HG02870 (cell line): ENCODE data around the gene GBF1.

Source experiments
- ATAC-seq: cut with Tn5 transposase; IDR thresholded peaks from one replicate; pipeline ENCODE4 v1.9.1; 2021; ENCODE audit warnings: mild to moderate bottlenecking, moderate library complexity; ENCODE audit not compliant: unreplicated experiment

Gene GBF1

DNA sequence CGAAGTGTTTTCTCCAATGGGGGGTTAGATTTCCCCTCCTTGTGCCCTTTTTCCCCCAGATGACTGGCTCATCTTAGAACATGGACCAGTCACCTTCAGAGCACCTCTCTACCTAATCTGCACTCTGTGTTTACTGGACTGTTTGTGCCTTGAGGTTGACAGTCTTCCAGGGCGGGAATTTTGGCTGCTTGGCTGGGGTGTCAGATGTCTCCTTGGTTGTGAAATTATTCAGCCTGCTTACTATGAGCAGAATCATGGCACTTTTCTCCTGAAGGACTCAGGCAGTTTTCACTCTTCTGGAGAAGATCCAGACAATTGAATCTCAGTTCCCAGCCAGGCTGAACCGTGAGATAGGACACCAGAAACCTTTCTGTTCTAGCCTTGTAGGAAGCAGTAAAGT lies 89.9 kb downstream of the GBF1 start:
- ATAC-seq = no peak

DNA sequence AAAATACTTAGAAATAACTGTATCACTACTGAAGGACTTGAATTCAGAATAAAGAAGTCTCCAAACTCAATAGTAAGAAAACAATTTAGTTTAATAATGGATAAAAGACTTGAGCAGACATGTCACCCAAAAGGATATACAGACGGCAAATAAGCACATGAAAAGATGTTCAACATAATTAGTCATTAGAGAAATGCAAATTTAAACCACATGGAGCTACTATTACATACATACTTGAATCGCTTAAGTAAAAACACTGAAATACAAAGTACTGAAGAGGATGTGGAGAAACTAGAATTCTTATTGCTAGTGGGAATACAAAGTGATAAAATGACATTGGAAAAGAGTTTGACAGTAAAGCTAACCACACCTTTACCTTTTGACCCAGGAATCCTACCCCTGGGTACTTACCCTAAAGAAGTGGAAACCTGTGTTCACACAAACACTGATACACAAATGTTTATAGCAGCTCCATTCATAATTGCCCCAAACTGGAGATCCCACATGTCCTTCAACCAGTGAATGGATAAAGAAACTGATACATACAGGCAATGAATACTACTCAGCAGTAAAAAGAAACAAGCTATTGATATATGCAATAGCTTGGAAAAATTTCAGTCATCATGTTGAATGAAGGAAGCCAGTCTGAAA lies 95.8 kb downstream of the GBF1 start:
- ATAC-seq = no peak

DNA sequence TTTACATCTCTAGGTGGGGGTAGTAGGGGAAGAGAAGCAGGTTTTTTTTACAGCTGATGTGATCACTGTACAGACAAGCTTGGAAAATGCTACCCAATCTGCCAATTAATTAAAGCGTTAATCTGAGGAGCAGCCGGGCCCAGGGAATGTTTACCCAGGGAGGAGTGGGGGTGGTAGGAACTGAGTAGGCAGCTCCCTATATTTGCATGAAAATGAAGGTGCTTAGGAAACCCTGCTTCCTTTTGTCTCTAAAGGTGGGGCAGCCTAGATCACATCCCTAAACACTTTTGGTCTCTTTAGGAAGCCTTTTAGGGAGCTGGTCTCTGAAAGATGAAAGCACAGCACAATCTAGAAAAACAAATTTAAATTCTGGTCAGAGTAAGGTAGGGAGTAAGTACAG lies 97.1 kb downstream of the GBF1 start:
- ATAC-seq = no peak

DNA sequence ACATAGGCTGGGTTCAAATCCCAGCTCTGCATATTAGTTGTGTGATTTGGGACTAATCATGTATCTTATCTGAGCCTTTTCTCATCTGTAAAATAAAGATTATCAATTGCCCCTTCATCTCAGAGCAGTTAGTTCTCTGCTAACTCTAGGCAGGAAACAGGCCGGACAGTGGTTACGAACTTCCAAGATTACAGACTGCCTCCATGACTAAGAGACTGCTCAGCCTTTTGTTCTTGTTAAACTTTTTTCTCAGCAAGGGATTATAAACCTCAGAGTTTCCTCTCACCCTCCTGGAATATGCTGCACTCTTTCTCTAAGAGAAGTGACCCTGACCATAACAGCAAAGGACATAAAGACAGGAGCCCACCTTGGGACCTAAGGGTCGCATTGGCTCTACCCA lies 97.6 kb downstream of the GBF1 start:
- no peak for ATAC-seq

DNA sequence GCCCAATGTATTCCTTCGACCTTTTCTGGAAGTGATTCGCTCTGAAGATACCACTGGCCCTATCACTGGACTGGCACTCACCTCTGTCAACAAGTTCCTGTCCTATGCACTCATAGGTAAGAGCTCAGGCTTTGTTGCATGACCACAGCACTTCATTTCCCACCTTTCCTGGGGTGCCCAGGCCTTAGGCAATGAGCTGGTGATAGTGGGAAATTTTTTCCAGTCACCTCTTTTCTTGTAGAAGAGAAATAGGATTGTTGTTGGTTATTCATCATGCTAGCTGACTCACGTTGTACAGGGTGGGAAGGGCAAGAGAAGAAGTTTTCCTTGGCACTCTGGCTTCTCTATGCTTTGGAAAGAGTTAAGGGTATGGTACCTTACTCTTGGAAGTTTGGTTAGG lies 98.7 kb downstream of the GBF1 start:
- ATAC-seq = no peak

DNA sequence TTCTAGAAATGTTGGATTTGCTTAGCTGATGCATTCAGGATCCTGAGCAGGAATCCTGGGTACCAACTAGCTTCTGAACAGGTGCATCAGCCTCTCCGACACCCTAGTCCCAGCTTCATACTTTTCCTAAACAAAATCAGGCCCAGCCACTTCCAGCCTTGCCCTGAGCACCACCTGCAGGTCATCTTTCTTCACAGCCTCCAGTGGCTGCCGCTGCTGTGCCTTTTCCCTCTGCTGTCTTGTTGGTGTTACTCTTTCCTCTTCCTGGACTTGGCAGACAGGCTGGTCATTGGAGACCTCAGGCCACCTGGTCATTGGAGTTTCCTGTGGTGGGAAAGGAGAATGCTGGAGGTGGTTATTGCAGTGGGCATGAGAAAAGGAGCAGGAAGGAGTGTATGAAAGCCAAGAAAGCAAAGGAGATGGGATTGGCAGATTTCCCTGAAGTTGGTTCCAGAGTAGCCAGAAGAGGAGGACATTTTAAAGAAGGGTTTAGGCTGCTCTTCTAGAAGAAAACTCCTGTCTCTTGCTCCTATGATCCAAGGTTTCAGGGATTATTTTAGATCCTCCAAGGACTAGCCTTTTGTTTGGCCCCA lies 102.0 kb downstream of the GBF1 start:
- no peak for ATAC-seq

DNA sequence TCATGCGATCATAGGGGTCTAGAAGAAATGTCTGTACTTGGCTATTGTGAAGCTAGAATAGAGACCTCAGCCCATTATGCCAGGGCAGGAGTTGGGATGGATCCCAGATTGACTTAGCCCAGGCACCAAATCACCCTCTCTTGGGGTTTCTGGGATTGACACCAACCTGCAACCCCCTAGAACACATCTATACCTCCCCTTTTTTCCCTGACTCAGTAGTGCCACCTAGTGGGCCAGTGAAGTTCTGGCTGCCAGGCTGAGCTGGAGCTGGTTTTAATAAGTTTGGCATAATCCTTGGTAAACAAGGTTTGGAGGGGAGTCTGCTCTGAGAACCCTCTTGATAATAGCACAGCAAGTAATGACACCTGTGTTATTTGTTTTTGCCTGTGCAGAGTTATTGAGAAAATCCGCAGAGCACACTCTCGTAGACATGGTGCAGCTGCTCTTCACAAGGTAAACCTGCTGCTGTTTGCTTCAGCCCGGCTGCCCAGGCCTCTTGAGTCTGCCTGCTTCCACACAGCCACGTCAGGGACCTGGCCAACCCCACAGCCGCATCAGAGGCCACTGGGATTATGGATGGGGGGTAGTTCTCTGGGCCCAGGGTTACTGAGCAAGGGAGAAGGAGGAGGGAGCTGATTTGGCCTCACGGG lies 106.9 kb downstream of the GBF1 start:
- no peak for ATAC-seq

DNA sequence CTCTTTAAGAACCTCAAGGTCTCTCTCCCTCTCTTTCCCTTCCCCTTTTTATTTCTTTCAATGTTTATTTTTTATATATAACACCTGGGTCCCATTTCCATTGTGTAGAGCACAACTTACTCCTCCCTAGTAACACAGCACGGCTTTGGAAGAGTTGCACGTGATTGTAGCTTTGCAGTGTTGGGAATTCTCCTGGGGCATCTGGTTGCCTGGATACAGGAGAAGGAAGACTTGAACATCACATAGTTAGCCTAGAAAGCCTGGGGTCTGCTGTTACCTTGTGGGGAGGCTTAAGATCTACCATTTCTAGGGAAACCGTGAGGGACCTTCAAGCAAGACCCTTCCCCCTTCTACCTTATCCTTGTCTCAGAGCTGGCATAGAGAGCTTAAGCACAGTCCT lies 109.1 kb downstream of the GBF1 start:
- ATAC-seq = no peak

DNA sequence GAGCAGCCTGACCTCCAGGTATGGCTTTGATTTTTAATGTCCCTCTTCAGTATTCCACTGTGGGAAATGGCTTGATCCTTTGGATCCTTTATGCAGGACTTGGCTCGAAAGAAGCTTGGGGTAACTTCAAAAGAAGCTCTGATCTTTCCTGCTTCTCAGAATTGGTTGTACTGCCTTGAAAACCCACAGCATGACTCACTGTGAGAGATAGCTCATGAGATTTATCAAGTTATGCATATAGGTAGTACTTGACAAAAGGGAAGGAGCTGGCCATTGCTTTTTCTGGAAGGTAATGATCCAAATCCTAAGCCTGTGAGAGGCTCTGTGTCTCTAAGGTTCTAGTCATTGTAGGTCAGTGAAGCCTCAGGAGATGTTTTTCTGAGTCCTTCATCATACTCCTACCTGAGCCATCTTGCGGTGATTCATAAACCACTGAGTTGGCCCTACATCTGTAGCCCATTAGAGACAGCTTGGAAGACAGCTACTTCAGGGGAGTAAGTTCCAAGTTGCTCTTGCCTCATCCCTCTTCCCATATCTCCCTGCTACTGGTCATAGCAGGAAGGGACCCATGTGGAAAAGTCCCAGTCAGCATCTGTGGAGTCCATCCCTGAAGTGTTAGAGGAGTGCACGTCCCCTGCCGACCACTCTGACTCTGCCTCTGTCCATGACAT lies 113.5 kb downstream of the GBF1 start:
- no peak for ATAC-seq

DNA sequence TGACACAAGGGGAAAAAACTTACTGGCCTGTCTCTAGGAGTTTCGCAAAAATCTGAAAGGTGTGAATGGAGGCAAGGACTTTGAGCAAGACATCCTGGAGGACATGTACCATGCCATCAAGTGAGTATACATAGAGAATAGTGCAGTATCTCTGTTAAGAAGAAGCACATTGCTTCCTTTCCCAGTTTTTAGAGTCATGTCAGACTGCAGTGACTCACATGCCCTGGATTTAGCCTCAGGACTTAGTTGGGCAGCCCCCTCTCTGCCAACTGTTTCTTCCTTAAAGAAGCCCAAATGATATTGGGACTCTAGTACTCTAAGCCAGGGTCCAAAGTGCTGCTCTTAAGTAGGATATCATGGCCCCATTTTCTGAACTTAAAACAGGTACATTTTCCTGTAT lies 122.1 kb downstream of the GBF1 start:
- ATAC-seq = no peak

DNA sequence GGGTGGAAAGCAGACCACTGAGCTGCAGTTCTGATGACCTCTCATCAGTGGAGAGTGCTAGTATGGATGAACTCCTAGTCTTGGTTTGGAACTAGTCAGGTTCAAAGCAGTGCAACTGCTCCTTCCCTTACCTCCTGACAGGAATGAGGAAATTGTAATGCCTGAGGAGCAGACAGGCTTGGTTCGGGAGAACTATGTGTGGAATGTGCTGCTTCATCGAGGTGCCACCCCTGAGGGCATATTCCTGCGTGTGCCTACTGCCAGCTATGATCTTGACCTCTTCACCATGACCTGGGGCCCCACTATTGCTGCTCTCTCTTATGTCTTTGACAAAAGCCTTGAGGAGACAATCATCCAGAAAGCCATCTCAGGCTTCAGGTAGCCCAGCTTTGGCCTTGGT lies 122.7 kb downstream of the GBF1 start:
- ATAC-seq = no peak

DNA sequence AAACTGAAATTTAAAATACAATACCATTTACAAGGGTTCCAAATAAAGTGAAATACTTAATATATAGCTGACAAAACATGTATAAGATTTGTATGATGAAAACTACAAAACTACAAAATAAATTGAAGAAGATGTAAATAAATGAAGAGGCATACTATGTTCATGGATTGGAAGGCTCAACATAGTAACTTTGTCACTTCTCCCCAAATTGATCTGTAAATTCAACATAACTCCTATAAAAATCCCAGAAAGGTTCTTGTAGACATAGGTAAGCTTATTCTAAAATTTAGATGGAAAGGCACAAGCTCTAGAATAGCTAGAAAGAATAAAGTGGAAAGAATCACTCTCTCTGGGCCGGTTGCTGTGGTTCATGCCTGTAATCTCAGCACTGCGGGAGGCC lies 126.0 kb downstream of the GBF1 start:
- no peak for ATAC-seq

DNA sequence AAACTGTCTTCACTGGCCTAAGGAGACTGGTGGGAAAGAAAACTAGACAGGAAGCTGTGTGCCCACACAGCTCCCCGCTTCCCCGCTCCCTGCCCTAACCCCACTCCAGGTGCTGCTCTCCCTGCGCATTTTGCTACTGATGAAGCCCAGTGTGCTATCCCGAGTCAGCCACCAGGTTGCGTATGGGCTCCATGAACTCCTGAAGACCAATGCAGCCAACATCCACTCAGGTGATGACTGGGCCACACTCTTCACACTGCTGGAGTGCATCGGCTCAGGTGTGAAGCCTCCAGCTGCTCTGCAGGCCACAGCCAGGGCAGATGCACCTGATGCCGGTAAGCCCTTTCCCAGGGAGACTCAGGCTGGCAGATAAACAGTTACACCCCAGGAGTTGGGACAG lies 129.9 kb downstream of the GBF1 start:
- no peak for ATAC-seq

DNA sequence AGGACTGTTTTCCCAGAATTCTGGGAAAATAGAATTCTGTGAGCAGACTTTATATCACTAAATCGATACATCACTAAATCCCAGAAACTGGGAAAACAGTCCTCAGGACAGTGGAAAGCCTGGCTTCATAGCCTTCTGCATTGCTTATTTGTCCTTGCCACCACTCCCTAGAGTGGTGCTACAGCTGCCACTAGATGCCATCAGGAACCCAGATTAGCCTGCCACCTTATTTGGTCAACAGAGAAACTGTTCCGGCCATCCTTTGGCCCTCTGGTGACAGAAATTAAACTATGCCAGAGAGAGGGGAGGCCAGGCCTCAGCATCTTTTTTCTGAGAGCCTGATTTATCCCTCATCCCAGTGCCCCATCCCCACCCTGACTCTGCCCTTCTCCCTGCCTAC lies 130.5 kb downstream of the GBF1 start:
- ATAC-seq = no peak

DNA sequence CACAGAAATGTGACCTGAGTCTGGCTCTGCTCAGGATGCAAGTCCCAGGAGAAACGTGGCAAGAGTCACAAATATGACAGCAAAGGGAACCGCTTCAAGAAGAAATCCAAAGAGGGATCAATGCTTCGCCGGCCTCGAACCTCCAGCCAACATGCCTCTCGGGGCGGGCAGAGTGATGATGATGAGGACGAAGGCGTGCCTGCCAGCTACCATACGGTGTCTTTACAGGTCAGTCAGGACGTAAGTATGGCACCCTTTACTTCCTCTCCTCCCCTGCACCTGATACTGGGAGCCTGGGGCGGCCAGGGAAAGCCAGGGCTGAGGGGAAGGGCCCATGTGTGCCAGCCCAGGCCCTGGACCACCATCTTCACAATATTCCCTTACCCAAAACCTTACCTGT lies 131.6 kb downstream of the GBF1 start:
- no peak for ATAC-seq

DNA sequence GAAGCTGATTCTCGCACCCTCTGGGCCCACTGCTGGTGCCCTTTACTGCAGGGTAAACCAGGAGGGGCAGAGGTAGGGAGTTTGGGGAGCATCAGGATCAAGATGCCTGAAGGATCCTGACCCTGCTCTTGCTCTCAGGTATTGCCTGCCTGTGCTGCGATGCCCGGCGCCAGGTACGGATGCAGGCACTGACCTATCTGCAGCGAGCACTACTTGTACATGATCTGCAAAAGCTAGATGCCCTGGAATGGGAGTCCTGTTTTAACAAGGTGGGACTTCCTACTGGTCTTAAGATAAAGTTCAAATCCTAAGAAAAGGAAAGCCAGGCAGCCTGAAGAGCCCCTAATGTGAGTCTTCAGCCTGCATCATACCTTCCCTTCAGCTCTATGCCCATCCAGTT lies 134.1 kb downstream of the GBF1 start:
- no peak for ATAC-seq

DNA sequence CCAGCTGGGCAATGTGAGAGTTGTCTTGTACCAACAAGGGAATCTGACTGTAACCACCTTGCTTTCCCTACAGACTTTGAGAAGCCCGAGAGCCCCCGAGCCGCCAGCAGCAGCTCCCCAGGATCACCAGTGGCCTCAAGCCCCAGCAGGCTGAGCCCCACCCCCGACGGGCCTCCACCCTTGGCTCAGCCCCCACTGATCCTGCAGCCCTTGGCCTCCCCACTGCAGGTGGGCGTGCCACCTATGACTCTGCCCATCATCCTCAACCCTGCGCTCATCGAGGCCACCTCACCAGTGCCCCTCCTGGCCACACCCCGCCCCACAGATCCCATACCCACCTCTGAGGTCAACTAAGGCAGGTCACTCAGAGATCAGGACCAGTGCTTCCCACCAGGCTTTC lies 136.7 kb downstream of the GBF1 start:
- no peak for ATAC-seq

DNA sequence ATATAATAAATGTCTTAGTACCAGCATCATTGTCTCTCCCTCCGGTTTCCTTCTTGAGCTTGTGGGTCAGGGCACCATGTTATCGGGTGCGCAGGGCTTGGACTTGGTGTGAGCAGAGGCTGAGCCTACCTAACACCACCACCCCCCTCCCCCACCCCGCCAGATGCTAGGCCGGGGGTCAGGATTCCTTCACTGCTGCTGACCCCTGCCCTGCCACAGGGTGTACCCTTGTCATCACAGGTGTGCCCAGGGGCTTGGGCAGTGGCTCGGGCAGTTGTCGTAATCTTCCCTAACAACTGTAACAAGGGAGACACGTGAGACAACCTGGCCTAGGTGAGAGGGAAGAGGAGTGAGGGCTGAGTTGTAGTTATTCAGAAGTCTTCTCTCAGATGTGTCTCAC lies 137.5 kb downstream of the GBF1 start:
- ATAC-seq = no peak

DNA sequence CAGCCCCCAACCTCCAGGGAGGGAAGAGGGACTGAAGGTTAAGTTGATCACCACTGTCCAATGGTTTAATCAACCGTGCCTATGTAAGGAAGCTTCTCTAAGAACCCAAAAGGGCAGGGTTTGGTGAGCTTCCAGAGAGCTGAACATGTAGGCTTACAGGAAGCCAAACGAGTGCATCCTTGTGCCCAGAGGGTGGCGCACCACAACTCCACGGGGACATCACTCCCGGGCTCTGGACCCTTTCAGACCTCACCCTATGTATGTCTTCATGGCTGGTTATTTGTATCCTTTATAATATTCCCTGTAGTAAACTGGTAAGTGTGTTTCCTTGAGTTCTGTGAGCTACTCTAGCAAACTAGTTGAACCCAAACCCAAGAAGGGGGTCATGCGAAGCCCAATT lies 138.7 kb downstream of the GBF1 start:
- no peak for ATAC-seq

DNA sequence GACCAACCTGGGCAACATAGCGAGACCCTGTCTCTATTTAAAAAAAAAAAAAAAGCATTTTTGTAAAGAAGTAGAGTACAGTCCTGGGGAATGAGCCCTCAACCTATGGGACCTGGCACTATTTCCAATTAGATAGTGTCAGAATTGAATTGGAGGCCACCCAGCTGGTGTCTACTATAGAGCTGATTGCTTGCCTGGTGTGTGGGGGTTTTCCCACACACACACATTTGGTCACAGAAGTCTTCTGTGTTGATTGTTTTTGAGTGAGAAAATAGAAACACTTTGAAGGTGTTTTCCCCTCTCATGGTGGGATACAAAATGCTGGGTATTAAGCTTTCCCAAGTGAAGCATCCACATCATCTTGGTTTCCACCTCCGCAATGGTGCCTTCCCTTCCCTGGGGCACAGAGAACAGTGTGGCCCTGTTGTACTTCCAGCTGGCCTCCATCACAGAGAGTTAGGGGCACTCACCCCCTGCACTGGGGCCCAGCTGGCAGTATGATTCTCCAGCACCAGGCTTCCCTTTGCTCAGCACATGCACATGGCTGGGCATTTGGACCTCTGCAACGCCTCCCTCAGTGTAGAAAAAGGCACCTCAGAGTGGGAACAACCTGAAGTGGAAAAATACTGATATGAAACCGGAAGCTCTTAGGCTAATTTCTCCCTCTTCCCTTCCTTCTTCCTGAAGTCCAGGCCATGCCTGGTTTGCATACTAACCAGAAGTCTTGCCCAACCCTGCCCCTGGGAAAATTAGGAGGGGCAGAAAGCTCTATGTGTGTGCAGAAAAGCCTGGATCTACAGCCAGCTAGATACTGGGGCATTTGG lies 139.5 kb downstream of the GBF1 start:
- ATAC-seq = no peak

DNA sequence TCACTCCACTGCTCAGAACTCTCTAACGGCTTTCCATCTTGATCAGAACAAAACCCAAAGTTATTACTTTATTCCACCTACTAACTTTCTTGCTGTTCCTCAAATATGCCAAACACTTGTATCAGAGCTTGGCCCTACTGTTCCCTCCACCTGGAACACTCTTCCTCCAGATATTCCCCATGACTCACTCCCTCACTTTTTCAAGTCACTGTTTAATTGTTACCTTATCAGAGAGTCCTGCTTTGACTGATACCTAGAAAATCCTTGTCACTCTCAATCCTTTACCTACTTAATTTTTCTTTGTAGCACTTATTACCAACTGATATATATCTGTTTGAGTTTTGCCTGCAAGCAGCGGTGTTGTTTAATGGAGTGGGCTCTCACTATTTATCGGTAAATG lies 144.6 kb downstream of the GBF1 start:
- ATAC-seq = no peak
